HuH-7.5 (cell line): Measurements from ENCODE around the gene KCNK5.

Experiments used
- DNase-seq: peaks from one replicate; pipeline ENCODE4 v3.0.0; 2011; ENCODE audit warnings: low spot score

The KCNK5 gene, protein sequence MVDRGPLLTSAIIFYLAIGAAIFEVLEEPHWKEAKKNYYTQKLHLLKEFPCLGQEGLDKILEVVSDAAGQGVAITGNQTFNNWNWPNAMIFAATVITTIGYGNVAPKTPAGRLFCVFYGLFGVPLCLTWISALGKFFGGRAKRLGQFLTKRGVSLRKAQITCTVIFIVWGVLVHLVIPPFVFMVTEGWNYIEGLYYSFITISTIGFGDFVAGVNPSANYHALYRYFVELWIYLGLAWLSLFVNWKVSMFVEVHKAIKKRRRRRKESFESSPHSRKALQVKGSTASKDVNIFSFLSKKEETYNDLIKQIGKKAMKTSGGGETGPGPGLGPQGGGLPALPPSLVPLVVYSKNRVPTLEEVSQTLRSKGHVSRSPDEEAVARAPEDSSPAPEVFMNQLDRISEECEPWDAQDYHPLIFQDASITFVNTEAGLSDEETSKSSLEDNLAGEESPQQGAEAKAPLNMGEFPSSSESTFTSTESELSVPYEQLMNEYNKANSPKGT

DNA sequence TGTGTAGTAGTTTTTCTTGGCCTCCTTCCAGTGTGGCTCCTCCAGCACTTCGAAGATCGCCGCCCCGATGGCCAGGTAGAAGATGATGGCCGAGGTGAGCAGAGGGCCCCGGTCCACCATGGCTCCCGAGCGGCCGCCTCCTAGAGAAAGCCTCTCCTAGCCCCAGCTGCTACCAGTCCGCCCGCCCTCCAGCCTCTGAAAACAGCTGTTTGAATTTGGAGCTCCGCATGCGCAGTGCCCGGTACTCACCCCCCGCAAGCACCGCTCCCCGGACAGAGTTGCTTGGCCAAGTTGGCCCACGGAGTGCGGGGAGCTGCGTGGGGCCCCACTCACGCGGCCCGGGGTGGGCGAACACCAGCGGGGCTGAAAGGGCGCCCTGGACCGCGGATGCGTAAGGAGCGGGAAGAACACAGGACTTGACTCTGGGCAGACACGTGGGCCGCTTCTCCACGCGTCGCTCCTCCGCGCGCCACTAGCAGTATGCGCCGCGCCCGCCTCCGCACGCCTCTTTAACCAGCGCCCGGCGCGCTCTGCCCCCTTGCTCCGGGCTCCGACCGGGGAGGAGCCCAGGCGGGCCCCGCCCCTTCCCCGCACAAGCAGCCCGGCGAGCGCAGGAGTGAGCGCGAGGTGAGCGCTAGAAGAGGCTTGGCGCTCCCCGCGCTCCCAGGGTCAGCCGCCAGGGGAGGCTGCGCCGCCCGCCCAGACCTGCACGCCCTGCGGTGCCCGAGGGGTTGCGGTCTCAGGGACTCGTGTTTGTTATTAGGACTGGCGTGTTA is at the start of gene KCNK5:
TSS of gene KCNK5 (minus strand) at position 484 of the 776 bp plus-strand sequence. CDS start at position 120, 364 bp downstream.
- peak; percentile 82 for DNase-seq

DNA sequence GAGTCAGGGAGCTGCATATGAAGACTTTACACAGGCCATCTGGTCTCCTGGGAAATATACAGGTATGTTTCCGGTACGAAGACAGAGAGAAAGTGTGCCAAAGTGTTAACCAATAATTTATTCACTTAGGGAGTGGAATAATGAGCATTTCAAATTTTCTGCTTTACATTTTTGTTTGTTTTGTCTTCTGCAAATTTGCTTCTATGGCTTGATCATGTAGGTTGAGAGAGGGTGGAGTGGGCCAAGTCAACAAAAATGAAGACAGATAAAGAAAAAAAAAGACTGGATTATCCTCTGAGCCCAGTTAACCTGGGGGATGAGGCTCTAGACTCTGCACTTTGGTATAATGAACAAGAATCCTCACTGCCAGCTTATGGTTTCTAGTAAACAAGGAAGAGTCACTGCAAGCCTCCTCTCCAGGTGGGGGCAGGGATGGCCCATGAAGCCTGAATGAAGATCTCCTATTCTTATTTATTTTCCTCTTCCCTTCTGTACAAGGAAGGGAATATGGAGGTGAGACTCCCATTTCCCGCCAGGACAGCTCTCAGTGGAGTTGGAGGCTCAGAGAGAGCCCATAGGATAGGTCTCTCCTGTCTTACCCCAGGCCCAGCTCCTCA is 47.2 kb upstream of the KCNK5 start:
- no peak for DNase-seq

DNA sequence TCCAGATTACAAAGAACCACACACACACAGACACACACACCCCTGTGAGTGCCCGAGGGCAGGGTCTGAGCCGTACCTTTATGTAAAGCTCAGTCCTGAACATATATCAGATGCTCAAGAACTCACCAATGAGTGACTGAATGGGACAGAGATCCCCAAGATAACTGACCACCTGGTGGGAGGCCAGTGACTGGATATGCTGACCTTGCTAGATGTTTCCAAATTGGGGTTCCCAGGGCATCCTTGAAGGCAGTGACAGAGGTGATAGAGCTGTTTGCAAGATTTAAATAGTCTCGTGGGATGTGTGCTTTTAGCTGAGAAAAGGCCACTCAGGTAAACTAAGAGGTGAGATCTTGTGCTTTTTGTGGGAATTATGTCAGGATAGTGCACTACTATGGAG is 45.6 kb upstream of the KCNK5 start:
- no peak for DNase-seq

DNA sequence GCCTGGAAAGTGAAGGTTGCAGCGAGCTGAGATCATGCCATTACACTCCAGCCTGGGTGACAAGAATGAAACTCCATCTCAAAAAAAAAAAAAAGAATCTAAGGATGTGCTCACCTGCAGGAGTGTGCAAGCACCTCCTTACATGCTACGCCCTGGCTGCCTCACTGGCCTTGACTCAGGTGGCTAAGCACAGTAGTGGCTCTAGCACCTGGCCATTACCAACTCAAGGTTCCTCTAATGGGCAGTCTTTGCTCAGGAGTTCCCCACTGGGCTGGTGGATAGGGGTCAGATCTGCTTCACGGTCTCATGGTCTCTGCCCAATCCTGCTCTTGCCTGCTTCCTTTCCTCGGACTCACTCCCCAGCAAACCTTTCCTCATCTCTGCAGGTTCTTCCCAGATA is 45.2 kb upstream of the KCNK5 start:
- no peak for DNase-seq

DNA sequence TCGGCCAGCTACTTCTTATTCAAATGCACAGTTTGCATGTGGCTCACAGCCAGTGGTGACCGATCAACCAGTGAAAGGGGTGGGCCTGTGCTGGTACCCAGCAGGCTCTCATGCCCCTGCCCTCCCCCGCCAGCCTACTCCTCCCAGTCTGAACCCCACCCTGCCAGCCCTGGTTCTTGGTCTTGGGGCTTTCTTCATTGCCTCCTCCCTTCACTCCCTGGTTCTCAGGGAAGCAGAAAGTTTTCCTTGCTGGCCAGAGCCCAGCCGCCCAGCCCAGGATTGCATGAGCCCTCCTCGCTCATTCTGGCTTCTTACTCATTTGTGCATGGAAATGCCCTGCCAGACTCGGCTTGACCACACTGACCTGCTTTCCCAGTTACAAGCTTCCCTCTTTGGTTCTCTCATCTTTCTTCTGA is 44.1 kb upstream of the KCNK5 start:
- no peak for DNase-seq

DNA sequence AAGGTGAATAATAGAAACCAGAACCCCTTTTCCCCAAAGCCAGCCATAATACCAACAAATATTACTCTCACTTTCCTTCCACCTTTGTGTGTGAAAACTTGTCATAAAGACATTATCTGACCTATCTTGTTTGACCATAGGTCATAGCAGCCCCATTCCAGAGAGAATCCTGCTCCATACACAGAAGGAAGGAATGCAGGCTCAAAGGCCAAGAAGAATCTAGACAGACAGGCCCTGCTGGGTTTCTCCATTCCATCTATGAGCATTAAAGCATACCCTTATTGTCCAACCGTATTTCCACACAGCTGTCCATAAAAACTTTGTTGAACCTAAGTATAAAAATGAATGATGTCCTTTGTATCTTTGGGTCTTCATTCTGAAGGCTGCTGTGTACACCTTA is 40.7 kb upstream of the KCNK5 start:
- no peak for DNase-seq

DNA sequence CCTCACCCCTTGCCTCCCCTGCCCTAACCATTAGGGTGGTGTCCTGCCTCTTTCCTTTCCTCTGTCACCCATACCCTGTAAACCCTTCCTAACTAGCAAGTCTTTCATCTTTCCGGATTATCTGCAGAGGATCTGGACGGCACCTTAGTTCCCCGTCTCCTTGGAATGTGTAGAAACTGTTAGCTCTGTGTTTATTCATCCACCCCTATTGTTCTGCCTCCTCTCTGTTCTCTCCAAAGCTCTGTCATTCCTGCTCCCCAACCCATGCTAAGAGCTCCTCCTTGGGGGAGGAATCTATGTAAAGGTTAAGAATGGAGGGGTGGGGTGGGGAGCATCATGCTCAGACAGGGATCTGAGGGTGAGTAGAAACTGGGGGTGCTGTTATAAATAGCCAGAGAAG is 39.4 kb upstream of the KCNK5 start:
- DNase-seq: no peak

DNA sequence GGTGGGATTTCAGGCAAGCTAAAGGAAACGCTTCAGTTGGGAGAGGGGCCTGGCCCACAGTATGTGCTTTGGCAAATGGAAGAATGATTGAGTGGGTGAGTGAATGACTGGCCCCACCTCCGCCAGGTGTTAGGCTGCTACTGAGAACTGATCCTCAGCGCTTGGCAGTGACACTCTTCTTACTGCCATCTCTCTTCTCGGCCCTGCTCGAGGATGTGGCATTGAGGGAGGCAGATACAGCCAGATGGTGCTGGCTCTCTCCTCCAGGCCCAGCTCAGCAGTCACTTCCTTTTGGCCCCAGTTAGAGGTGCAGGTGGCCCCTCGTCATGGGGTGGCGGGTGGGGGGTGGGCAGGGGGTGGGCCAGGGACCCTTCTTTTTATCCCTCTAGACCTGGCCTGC is 38.9 kb upstream of the KCNK5 start:
- DNase-seq: no peak

DNA sequence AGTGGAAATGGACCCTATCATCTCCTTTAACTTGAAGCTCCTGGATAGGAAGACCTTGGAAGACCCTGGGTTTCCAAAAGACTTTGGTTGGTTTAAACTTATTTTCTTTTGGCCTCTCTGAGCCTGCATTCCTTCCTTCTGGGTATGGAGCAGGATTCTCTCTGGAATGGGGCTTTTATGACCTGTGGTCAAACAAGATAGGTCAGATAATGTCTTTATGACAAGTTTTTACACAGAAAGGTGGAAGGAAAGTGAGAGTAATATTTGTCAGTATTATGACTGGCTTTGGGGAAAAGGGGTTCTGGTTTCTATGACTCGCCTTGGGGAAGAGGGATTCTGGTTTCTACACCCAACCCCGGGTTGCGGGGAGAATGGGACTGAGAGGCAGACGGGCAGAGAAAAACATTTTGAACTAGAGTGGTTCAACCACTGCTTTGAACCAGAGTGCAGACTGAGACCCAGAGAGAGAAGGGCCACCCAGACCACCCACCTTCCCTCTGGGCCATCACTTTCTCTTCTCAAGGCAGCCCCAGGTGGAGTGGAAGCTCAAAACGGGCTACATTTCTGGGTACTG is 37.6 kb upstream of the KCNK5 start:
- no peak for DNase-seq

DNA sequence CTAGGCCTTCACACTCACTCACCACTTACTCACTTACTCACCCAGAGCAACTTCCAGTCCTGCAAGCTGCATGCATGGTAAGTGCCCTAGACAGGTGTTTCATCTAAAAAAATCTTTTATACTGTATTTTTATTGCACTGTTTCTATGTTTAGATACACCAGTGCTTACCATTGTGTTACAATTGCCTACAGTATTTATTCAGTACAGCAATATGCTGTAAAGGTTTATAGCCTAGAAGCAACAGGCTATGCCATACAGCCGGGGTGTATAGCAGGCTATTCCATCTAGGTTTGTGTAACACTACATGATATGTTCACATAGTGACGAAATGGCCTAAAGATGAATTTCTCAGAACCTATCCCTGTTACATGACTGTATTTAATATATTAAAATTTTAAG is 37.1 kb upstream of the KCNK5 start:
- no peak for DNase-seq

DNA sequence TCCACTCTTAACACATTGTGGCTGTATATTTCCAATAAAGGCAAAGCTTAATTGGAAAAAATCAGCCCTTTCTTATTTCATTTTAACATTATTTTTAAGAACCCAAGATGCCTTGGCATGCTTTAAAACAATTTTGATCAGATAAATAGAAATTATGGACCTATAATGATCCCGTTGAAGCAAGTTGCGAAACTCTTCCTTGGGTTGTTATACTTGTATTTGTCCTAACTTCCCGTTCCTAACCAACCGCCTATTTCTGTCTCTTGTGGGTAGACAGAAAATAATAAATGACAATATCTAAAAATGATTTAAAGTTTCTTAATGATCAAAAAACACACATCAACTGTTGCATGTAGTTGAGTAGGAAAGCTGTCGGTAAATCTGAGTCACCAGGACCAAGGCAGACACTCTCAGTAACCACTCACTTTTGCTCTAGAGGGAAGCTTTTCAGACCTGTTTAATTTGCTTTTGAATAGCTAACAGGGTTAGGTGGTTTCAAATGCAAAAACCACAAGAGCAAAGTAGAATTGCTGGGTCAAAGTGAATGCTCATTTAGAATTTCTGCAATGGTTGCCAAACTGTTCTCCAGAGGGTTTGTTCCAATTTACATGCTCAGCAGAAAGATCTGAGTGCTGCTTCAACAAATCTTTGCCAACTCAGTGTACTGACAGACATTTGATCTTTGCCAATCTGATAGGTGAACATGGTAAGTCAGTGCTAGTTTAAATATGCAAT is 34.2 kb upstream of the KCNK5 start:
- no peak for DNase-seq

DNA sequence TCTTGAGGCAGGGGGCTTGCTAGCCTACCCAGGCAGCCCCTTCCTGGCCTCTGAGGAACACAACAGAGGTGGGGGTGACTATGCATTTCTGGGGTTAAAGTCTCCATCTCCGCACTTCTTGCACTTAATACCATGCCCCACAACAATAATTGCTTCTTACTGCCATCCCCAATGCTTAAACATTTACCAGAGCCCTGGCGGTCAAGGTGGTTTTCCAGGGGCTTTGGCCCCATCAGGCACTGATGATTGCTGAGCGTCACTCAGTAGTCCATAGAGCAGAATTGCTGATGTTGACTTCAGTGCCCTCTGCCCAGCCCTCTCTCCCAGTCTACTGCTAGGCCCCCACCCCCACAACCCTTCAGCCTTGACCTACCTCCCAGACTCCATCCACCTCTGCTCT is 32.5 kb upstream of the KCNK5 start:
- no peak for DNase-seq

DNA sequence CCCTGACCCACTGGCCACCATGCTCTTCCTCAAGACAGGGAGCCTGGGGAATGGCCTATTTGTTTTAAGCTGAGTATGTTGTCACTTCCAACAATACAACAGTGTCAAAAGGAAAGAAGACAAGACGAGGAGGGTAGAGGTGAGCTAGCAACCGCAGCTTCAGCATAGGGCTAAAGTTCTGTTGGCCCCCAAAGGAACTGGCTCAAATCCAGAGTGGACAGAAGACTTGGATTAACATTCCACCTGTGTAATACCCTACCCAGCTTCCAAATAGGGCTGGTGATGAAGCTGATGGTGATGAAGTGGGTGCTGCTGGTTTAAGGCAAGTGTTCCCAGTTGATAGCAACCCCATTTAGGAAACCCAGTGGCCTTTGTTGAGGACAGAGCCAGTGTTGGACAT is 31.7 kb upstream of the KCNK5 start:
- no peak for DNase-seq

DNA sequence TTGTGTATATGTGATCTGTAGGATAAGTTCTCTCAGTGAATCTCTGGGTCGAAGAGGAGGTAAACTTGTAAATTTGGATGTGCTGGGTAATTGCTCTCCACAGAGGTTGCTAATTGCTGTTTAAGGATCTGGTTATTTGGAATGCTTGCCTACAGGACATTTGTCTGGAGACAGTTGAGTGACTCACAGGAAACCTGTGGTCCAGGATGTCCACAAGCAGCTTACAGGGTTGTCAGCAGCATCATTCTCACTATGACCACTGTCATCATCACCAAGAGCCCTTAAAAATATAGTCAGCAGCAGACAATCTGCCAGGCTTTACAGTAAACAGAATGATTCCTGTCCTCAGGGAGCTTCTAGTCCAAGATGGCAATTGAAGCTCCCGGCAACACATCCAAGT is 31.2 kb upstream of the KCNK5 start:
- no peak for DNase-seq

DNA sequence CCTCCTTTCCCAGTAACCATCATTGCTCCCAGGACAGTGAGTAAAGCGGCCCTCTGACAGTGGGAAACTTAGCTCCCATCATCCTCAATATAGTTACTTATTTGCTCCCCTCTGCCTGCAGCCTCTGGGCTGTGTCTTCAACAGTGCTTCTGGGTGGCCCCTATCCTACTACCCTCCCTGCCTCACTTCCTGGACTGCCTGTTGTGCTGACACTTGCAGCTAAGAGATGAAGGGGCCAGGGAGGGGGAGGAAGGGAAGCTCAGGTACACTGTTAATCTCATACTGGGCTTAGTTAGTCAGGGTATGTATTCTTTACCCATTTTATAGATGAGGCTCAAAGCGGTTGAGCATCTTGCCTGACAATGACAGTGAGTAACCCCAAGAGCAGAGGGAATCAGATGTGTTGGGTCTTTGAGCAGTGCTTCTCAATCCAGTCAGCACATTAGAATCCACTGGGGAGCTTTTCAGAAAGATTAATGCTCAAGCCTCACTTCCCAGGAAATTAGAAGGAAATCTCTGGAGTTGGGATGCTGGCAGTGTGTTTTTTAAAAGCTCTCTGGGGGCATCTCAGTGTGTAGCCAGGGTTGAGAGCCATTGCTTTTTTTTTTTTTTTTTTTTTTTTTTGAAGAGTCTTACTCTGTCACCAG is 27.1 kb upstream of the KCNK5 start:
- no peak for DNase-seq

DNA sequence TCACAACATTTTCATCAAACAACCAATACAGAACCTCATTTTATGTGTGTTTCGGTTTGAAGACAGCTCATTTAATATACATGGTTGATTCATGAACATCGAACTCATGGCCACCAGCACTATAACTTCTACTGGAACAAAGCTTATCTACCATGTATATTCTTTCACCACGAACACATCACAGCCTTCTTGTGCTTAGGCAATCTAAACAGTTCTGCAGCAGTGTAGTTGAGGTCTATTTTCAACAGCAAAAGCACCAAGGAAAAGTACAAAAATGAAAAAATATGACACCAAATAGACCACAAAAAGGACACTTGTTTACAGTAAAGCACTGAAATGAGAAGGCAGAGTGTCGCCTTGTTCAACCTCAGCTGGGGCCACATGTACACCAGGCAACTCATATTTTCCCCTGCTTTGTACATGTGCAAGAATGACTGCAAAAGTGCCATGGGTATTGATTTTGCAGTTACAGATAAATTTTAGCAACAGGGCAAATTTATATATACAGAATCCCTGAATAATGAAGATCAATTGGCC is 25.8 kb upstream of the KCNK5 start:
- DNase-seq: no peak

DNA sequence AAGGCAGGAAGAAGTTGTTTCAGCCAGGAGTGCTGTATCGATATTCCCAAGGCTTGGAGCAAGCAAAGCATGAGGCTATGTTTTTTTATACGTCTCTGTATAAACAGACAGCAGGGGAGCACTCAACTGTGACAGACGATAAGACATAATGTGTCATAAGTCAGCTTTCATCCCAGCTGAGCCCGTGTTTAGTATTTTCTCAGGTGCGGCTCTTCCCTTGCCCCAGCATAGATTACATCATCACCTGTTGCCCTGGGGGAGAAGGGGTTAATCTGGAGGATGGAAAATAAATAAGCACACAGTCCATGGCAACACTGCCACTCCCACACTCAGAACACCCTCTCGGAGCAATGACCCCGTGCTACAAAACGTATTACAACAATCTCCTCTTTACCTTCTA is 22.1 kb upstream of the KCNK5 start:
- peak; percentile 31 for DNase-seq

DNA sequence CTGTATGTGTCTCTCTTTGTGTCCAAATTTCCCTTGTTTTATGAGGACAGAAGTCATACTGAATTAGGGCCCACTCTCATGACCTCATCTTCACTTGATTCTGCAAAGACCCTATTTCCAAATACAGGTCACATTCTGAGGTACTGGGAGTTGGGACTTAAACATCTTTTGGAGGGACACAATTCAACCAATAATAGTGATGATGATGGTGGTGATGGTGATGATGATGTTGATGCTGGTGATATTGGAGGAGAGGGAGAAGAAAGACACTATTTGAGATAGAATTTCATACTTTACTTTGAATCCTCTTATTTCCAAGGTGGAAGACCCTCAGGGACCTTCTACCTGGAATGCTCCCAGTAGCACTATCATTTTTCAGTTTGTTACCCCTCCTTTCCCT is 21.2 kb upstream of the KCNK5 start:
- no peak for DNase-seq

DNA sequence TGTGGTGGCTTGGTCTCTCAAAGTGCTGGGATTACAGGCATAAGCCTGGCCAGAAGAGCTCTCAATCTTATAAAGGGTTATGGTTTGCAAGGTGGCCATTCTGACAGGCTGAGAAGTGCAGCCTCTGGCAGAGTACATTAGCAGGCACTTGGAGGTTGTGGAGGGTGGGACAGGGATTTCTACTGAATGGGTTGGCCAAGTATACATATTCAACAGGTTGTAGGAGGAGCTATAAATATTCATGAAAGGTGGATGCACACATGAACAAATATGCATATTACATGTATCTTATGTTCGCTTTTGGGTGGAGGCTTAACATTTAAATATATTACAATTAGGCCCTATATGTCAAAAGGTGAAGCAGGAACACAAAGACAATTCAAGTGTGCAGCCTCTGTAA is 20.0 kb upstream of the KCNK5 start:
- no peak for DNase-seq

DNA sequence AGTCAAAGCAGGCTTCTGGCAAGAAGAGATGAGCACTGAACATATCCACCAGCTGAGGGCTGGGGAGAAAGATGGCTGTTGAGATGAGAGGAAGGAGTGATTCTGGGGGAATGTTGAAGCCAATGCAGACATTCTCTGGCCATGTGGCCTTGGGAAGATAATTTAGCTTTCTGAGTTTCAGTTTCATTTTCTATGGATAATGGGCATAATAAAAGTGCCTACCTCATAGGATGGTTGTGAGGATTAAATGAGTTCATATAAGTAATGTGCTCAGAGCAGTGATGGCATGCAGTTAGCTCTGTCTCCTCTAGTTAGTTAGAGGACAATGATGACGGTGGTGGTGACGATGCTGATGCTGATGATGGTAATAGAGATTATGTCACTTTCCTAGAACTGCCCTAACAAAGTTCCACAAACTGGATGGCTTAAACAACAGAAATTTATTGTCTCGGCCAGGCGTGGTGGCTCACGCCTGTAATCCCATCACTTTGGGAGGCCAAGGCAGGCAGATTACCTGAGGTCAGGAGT is 18.5 kb upstream of the KCNK5 start:
- DNase-seq: no peak

DNA sequence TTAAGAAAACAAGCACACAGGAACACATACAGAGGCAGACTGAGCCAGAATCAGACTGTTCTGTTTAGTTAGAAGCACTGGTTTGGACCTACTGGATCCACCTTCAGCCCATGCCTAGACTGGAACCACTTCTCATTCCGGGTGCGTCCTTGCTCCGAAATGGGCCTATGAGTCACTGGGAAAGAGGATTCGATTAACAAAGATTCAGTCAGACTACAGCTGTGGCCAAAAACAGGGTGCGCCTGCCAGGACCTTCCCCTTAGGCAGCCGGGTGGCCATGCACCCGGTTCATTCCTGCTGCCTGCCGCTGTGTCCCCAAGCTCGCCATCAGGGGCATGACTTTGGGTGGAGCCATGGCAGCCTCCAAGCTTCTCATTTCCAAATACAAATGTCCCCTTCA is 14.5 kb upstream of the KCNK5 start:
- no peak for DNase-seq
